Measurements from ENCODE around the gene MARVELD1. TPM values are rescaled to one million over a fixed set of nuclear protein-coding genes. Genes with fewer than 3 reads are reported as not detected.
A peak's percentile ranks its signal among the peaks of the same experiment; 100 is the strongest.

MARVELD1 gene
- total and polyA plus RNA-seq, 12 donors = 4.2 to 23.5 (median 10.0) TPM

GRCh38 chr10:97684866-97685394 is 28.6 kb upstream of the MARVELD1 start:
- 55 to 71% (median 60%) methylated on average over 5 of the region's 5 CpGs for WGBS, 4 donors
- Histone ChIP-seq H3K27me3 (no peaks in the 10 kb centered on the region), H3K9me3 (replicated peaks in 1 of 3) (no peaks in the 10 kb centered on the region), H3K4me3 (peak overlapping the region in 2 of 4 donors; percentile 42 to 65), H3K36me3 (replicated peaks in 1 of 2) (no peaks in the 10 kb centered on the region), H3K4me1 (replicated peaks in 1 of 2) (peaks cover 46 to 61% of the 10 kb centered on the region in 2 donors), H3K27ac (peak overlapping the region in 4 of 5 donors; percentile 91 to 97 (median 94))
- intact Hi-C loops (cut with DNase I) = no loop called here
- no peak for DNase-seq
- TF ChIP-seq CTCF (IDR thresholded peaks at IDR 0.05) = no peak
- TF ChIP-seq POLR2A (IDR thresholded peaks at IDR 0.05) = no peak

- TF ChIP-seq POLR2A (IDR thresholded peaks at IDR 0.05) = peak in 1 of 2 donors; percentile 0
- TF ChIP-seq CTCF (IDR thresholded peaks at IDR 0.05) = peak; percentile 6 to 40 (median 37)
- Histone ChIP-seq H3K27ac (peak overlapping the region in 4 of 5 donors; percentile 91 to 97 (median 94)), H3K36me3 (replicated peaks in 1 of 2) (no peaks in the 10 kb centered on the region), H3K4me1 (replicated peaks in 1 of 2) (peaks cover 46 to 66% of the 10 kb centered on the region in 2 donors), H3K9me3 (replicated peaks in 1 of 3) (no peaks in the 10 kb centered on the region), H3K27me3 (no peaks in the 10 kb centered on the region), H3K4me3 (peak overlapping the region in 2 of 4 donors; percentile 42 to 65)
- DNase-seq = peak in 6 of 7 donors; percentile 41 to 74 (median 53)
- 25 to 50% (median 28%) methylated on average over 1 to 2 of the region's 2 CpGs for WGBS, 4 donors
- intact Hi-C loops (cut with DNase I) = no loop called here
These were observed 28.1 kb upstream of the MARVELD1 start for GRCh38 chr10:97685395-97685958.

GRCh38 chr10:97686301-97686961 is 27.1 kb upstream of the MARVELD1 start:
- Histone ChIP-seq H3K9me3 (replicated peaks in 1 of 3) (no peaks in the 10 kb centered on the region), H3K27ac (peak overlapping the region; percentile 68 to 97 (median 94)), H3K4me1 (replicated peaks in 1 of 2) (peaks cover 46 to 66% of the 10 kb centered on the region in 2 donors), H3K36me3 (replicated peaks in 1 of 2) (no peaks in the 10 kb centered on the region), H3K27me3 (no peaks in the 10 kb centered on the region), H3K4me3 (peak overlapping the region; percentile 36 to 65 (median 42))
- TF ChIP-seq POLR2A (IDR thresholded peaks at IDR 0.05) = no peak
- TF ChIP-seq CTCF (IDR thresholded peaks at IDR 0.05) = no peak
- DNase-seq = no peak
- intact Hi-C loops (cut with DNase I) = no loop called here
- 11 to 21% (median 15%) methylated on average over 7 to 14 of the region's 14 CpGs for WGBS, 4 donors

- TF ChIP-seq POLR2A (IDR thresholded peaks at IDR 0.05) (peak; percentile 98 to 99), CTCF (IDR thresholded peaks at IDR 0.05) (no peak)
- Histone ChIP-seq H3K27me3 (no peaks in the 10 kb centered on the region), H3K36me3 (replicated peaks in 1 of 2) (no peaks in the 10 kb centered on the region), H3K9me3 (replicated peaks in 1 of 3) (no peaks in the 10 kb centered on the region), H3K4me3 (peak within 1 kb of the TSS; percentile 36 to 65 (median 42)), H3K4me1 (replicated peaks in 1 of 2) (peaks cover 46 to 66% of the 10 kb centered on the region in 2 donors), H3K27ac (peak within 1 kb of the TSS; percentile 91 to 97 (median 95))
- WGBS, 4 donors = 0 to 13% (median 1%) methylated on average over 3 to 78 of the region's 78 CpGs
- peak; percentile 98 to 99 (median 99) for DNase-seq
- intact Hi-C loops (cut with DNase I) = no loop called here
These were observed 26.4 kb upstream of the MARVELD1 start, which contains the start of gene AVPI1 for GRCh38 chr10:97686962-97687784. AVPI1 (minus strand) TSS chr10:97687241; CDS start chr10:97679905, 7,336 bp downstream.
